Right hindlimb (tissue), 1 donor: ENCODE data around the gene HTR5A.
"Not testable (repeated sequence)": the region's sequence is repeated elsewhere in the genome, so short reads cannot be mapped to it uniquely, and the experiment has no call there.

Experiments used
- DNase-seq: peaks from one replicate; pipeline ENCODE4 v3.0.0-alpha.2; 2018

Gene HTR5A

DNA sequence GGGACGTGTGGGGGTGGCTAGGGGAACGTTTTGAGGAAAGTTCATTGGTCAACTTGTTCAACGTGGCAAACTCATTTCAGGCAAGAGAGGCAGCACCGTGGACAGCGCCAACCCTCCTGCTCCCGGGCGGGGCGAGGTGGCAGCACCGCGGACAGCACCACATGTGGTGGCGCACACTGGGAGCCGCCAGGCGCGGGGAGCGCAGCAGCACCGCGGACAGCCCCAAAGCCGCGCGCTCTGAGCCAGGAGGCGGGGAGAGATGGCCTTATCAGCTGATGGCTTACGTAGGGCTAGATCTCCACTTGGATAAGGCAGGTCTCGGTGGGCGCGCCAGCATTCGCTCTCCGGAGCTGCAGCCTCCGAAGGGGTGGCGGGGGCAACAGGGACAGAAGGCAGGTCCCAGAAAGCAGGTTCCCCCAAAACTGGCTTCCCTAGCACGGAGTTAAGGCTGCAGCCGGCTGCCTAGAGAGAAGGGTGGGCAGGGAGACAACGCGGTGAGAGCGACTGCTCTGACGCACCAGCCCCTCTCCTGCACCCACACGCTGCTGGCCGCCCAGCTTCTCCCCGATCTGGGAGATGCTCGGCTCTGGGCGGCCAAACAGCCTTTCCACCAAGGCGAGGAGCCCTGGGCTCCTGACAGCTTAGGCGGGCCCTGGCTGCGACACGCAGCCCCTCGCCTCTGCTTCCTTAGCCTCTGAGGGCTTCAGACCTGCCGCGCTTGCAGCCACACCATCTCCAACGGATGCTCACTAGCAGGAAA lies at the start of gene HTR5A:
HTR5A (plus strand) TSS at position 333 of the 760 bp plus-strand sequence. CDS start 576 bp downstream, outside the sequence.
- peak; percentile 91 for DNase-seq

DNA sequence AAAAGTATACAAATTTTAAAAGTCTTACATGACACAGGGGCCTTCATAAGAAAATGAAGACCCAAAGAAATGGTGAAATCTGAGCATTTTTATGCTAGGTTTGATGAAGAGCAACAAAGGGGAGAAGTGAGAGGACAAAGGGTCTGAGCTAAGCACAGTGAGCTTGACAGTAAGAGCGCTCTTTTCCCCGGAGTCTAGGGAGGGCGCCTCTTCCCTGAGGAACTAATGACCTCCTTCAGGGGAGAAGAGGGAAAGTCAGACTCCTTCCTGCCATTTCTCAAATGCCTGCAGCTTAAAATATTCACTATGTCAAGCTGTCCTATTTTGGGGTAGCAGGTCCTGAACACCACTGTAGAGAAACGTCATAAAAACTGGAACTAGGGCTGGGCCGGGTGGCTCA lies 49.1 kb upstream of the HTR5A start:
- DNase-seq = no peak

DNA sequence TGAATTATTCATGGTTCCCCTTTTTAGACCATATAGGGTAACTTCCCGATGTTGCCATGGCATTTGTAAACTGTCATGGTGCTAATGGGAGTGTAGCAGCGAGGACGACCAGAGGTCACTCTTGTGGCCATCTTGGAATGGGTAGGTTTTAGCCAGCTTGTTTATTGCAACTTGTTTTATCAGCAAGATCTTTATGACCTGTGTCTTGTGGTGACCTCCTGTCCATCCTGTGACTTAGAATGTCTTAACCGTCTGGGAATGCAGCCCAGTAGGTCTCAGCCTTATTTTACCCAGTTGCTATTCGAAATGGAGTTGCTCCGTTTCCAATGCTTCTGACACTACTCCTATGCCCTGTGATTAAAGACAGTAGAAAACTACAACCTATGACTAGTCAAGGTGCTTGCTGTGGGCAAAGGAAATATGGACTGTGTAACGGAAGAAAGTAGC lies 48.4 kb upstream of the HTR5A start:
- DNase-seq = no peak

DNA sequence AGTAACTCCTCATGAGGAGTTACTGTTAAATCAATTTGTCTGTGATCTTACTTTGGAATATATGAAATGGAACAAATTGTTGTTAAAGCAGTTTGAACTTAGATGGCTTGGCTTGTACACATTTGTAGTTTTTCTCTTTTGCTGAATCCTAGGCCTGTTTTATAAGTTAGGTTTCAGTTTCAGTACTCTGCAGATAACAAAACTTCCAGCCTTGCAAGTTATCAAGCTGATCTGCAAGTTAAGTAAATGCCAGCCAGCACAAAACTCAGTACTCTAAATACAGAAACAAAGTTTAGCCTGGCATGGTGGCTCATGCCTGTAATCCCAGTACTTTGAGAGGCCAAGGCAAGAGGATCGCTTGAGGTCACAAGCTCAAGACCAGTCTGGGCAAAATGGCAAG lies 42.2 kb upstream of the HTR5A start:
- DNase-seq = no peak

DNA sequence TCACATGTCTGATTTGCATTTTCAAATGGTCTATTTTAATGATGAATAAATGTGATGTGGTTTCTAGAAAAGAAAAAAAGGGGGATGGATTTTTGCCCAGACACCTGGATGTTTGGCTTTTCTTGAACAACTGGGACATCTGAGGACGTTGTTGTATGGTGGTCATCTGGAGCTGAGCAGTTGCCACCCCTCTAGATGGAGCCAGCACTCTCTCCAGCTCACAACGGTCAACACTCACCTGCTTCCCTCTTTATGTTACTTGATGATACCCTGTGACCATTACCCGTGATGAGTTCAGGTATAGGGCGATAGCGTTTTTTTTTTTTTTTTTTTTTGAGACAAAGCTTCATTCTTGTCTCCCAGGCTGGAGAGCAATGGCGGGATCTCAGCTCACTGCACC lies 37.1 kb upstream of the HTR5A start:
- DNase-seq = no peak

DNA sequence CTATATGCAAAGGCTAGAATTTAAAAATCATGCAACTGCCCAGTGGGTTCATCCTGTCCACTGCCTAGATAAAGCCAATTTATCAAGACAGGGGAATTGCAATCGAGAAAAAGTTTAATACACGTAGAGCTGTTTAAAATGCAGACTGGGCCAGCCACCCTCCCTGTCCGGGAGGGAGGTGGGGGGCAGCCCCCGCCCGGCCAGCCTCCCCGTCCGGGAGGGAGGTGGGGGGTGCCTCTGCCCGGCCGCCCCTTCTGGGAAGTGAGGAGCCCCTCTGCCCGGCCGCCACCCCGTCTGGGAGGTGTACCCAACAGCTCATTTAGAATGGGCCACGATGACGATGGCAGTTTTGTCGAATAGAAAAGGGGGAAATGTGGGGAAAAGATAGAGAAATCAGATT lies 35.6 kb upstream of the HTR5A start:
- not testable (repeated sequence) for DNase-seq

DNA sequence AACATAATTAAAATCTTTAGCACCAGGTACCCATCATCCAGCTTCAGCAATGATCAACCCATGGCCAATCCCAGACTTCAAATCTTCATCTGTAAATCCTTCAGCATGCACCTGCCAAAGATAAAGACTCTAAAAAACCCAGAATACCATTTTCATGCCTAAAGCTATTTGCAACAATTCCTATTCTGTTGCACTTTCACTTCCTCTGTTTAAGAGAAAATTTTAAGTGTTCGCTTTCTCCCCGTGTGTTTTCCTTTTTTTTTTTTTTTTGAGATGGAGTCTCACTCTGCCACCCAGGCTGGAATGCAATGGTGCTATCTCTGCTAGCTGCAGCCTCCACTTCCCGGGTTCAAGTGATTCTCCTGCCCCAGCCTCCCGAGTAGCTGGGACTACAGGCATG lies 31.8 kb upstream of the HTR5A start:
- no peak for DNase-seq

DNA sequence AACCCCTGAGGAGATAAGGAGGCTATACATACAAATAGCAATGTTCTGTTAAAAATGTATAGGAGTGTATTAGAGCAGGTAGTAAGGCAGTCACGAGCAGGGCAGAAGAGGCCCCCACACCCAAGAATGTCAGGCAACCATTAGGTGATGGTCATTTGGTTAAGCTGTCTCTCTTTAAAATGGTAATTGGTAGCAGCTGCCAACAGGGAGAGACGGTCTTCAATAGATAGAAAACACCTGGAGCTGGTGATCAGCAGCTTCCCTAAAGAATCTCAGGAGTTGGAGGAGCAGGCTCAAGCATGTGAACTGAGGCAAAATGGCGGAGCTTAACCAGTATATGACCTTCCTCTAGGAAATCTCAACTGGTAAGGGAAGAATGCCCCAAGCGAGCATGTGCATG lies 26.4 kb upstream of the HTR5A start:
- DNase-seq = no peak

DNA sequence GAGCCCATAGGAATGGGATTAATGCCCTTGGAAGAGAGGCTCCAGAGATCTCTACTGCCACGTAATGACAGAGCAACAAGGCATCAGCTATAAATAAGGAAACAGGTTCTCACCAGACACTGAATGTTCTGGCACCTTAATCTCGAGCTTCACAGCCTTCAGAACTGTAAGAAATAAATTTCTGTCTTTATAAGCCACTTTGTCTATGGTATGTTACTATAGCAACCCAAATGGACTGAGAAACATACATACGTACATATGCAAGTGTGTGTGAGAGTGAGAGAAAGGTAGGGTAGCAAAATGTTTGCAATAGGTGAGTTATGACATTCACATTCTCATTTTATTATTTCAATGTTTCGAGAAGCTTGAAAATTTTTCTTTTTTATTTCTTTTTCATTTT lies 22.1 kb upstream of the HTR5A start:
- no peak for DNase-seq

DNA sequence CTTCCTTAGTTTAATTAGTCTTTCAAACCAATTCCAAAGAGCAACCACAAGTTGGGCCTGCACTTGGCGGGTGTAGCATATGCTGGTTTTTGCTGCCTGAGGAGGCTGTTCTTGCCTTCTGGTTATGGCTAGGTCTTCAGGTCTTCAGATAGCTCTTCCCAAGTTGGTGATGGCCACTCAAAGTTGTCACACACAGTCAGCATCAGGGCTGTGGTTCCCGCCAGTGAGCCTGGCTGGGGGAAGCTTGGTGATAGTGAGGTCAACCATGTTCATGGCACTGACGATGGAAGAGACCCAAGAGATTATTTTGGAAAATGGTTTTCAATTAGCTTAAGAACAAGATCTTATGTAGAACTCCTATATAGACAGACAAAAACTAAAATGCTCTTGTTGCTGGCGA lies 18.8 kb upstream of the HTR5A start:
- no peak for DNase-seq

DNA sequence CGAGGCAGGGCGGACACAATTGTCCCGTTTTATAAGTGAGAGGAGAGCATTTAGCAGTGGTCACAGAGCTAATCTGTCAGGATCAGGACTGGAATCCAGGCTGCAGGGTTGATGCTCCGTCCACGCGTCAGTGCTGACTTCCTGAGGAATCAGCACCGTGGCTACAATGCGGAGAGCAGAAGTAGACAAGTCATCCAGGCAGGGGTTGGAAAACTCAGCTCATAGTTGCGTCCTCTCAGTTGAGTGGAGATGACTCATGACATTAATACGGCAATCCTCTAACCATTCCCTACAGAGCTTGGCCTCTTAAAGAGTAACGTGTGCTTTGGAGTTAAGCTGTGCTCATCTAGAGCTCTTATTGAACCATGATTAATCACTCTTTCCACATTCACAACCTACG lies 17.1 kb upstream of the HTR5A start:
- DNase-seq = no peak

DNA sequence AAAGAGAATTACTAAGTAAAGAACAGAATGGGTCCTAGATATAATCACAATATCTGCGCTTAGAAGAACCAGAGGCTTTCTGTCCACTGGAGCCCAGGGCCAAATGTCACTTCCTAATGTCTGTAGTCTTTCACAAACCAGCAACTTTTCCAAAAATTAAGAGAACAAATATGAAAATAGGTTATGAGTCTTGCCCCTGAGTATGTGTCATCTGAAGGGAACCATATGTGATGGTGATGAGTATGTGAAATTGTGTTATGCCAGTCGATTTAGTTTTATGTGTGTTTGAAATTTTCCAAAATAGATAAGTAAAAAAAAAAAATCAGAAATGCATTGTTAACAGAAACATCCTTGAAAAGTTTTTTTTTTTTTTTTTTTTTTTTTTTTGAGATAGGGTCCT lies 15.4 kb upstream of the HTR5A start:
- no peak for DNase-seq

DNA sequence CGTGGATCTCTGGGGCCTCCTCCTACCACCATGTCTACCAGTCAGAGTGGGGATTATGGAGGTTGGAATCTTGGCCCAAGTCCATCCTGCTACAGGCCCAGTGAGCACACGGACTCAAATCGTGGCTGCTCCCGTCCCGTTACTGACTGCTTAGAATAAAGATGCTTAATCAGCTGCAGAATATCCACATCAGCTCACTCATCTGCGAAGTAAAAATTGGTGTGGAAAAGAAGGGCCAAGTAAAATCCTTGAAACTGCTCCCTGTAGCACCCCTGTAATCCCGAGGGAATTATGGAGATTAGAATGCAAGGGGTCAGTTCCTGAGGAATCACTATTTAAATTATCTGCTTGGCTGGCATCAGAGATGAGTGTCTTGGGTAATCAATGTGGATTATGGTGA lies 13.0 kb upstream of the HTR5A start:
- no peak for DNase-seq

DNA sequence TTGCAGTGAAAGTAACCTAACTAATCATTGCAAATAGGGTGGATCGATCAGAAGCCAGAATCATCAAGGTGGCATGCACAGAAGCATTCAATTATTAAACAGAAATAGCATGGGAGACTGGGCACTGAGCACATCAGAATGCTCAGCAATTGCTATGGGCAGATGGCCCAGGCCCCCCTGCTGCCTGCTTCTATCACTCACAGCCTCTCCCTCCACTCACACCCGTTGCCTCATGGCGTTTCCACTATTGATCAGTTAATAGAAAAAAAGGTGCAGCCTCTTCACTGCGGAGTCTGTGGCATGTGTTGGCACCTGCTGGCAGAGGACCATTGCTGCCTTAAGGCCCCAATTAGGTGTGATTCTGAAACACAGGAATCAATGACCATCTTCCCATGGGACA lies 11.2 kb upstream of the HTR5A start:
- DNase-seq = no peak

DNA sequence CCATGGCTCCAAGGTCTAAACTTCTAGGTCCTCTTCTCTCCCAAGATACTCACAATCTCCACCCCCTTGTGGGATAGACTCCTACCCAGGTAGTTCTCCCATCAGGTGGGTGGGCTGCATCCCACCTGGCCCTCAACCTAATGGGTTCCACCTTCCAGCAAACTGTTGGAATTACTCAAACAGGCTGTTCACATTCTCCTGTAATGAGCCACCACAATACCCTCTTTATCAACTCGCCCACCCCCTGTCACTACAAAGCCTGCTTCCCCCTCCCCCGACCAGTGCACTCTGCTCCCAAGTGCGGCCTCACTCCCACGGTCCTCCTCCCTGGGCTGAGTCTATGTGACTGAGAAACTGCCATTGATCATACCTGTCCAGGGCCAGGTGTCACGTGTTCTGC lies 10.4 kb upstream of the HTR5A start:
- no peak for DNase-seq

DNA sequence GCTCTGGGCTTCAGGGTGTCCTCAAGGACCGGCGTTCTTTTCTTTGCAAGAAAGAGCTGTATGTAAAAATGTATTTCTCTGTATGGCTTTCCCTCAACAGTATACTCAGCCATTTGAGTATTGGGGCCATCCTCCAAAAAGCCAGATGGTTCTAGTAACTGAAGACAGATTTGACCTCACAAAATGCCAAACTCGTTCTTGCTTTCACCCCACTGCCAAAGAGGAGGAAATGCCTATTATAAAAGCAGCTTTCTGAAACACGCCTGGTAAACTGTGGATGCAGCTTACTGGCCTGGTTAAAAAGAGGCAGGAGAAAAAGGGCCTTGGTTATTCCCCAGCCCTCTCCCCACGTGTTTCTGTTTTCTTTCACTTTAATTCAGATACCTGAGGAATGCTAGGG lies 7.7 kb upstream of the HTR5A start:
- DNase-seq = no peak

DNA sequence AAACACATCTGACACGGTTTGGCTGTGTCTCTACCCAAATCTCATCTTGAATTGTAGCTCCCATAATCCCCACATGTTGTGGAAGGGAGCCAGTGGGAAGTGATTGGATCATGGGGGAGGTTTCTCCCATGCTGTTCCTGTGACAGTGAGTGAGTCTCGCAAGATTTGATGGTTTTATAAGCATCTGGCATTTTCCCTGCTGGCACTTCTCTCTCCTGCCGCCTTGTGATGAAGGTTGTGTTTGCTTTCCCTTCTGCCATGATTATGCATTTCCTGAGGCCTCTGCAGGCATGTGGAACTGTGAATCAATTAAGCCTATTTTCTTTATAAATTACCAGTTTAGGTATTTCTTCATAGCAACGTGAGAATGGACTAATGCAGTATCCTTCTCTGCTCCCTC lies 5.9 kb upstream of the HTR5A start:
- no peak for DNase-seq

DNA sequence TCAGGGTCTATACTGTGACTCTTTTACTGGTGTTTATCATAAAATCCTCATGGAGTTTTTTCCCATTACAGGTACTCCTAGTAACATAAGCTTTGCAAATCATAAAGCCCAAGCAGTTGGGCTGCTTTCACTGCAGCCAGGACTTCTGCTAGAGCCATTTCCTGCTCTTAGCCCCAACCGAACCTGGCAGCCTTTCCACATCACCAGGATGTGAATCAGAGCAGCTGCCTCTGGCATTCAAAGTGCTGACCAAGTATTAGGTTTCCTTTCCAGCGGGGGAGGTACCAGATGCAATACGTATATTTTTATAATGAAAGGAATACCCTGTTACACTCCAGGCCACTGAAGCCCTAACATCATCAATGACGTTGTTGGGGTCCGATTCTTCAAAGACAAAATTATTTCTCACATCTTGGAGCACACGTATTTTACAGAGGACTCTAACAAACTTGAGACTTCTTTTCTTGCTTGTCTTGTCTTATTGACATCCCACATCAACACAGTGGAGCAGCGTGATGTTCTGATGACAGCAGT lies 3.6 kb upstream of the HTR5A start:
- DNase-seq = peak; percentile 32

DNA sequence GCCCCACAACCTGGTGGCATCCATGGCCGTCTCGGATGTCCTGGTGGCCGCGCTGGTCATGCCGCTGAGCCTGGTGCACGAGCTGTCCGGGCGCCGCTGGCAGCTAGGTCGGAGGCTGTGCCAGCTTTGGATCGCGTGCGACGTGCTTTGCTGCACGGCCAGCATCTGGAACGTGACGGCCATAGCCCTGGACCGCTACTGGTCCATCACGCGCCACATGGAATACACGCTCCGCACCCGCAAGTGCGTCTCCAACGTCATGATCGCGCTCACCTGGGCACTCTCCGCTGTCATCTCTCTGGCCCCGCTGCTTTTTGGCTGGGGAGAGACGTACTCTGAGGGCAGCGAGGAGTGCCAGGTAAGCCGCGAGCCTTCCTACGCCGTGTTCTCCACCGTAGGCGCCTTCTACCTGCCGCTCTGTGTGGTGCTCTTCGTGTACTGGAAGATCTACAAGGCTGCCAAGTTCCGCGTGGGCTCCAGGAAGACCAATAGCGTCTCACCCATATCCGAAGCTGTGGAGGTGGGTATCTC lies 1.1 kb downstream of the HTR5A start:
- DNase-seq = no peak

DNA sequence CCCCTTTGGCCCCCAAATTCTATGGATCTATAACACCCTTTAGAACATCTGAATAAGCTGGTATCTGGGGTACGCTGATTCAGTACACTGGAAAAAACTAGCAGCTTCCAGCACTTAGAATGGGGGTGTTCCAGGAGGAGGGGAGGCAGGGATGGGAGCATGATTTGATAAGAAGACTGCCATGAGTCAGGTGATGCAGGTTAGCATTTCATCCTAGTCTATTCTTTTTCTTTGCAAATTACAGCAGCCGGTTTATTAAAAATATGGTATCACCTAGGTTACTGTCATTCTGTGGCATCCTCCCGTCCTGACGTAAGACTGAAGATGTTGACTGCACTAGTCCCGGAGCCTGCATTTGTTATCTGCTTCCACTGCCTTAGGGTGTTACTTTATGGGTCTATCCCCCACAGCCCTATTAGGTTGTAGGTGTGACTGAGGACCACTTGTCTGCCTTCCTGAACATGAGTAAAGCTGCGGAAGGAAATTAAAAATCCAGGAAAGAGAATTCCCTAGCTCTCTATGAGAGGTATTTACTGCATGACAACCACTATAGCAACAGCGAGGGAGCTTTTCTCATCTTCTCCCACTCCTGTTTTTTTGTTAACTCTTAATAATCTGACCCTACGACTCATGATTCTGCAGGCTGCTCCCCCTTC lies 1.9 kb downstream of the HTR5A start:
- DNase-seq = no peak

DNA sequence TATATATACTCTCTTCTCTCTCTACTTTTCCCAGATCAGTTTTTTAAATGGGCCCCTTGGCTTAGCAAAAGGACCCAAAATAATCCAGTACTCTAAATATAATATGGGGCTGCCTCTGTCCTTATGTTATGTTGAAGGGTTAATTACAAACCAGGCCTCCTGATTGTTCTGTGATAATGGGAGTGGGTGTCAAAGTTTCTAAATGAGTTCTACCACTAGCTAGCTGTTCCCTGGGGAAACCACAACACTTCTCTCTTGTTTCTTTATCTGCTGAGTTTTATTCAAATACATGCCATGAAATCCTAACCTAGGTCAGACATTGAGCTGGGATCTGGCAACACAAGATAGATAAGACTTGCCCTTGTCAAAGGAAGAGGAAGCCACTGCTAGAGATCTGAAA lies 3.8 kb downstream of the HTR5A start:
- no peak for DNase-seq

DNA sequence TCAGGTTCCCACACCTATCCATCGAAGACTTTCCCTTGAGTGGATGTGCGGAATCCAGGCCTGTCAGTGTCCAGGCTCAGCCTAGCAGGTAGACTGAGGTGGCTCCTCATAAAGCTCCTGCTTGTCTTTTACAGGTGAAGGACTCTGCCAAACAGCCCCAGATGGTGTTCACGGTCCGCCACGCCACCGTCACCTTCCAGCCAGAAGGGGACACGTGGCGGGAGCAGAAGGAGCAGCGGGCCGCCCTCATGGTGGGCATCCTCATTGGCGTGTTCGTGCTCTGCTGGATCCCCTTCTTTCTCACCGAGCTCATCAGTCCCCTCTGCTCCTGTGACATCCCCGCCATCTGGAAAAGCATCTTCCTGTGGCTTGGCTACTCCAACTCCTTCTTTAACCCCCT lies 13.9 kb downstream of the HTR5A start:
- no peak for DNase-seq

DNA sequence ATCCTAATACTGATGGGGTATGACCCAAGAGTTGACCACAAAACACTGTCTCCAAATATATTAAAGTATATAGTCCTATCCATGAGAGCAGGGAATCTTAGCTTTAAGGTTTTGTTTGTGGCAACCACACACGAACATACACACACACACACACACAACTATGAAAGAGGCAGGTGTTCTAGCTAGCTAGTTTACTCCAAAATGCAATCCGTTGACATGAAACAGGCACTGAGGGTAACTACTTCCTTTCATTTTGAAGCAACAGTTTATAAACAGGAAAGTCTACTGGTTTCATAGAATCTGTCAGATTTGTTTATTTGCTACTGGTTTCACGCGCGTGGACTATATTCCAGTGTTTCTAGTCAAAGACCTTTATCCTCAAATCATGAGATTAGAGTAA lies 14.8 kb downstream of the HTR5A start:
- DNase-seq = no peak

DNA sequence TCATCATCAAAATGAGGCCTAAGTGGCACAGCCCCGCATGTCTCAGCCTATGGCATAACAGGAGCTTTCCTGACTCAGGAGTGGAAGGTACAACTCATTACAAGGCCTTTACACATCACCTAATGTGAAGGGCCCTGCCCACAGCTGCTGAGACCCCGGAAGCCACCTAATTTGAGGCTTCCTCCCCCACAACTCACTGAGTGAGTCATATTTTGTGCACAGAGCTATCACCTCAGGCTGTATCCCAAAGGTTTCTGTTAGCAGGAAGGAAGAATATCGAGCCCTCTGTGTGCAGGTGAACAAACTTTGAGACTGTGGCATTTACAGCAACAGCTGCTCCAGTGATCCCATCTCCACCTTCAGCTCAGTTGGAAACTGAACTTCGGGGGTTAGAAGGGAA lies 20.6 kb downstream of the HTR5A start:
- DNase-seq = no peak
